GM23338 (cell line): ENCODE data around the gene SPC24. TPM values are rescaled to one million over a fixed set of nuclear protein-coding genes. Genes with fewer than 3 reads are reported as not detected.

Experiments used
- ATAC-seq: fragments of 200-7000 bp; cut with Tn5 transposase; 3 replicates; pipeline ENCODE4 v1.9.1; 2020
- DNase-seq: peaks from one replicate; pipeline ENCODE4 v3.0.0-alpha.2; 2015; ENCODE audit warnings: low spot score
- H2AFZ ChIP-seq: fragments of 200-600 bp; sonication (generic); 2 replicates; pipeline ENCODE4 v1.8.0; 2016; ENCODE audit warnings: antibody characterized with exemption, mild to moderate bottlenecking, moderate library complexity
- H3F3A ChIP-seq: fragments of 200-600 bp; sonication (generic); replicated peaks from 2 replicates; pipeline ENCODE4 v1.8.0; 2017; ENCODE audit warnings: antibody characterized with exemption, mixed run types, low read depth
- H3K27ac ChIP-seq: fragments of 200-600 bp; sonication (generic); 2 replicates; pipeline ENCODE4 v1.6.1; 2016; ENCODE audit warnings: low read depth
- H3K27me3 ChIP-seq: fragments of 200-600 bp; sonication (generic); 2 replicates; pipeline ENCODE4 v1.8.0; 2016; ENCODE audit warnings: mild to moderate bottlenecking, mixed run types, moderate library complexity; ENCODE audit not compliant: insufficient read depth
- H3K36me3 ChIP-seq: fragments of 200-600 bp; sonication (generic); 2 replicates; pipeline ENCODE4 v1.8.0; 2016; ENCODE audit warnings: mild to moderate bottlenecking; ENCODE audit not compliant: insufficient read depth
- H3K4me1 ChIP-seq: fragments of 200-600 bp; sonication (generic); 2 replicates; pipeline ENCODE4 v1.8.0; 2016; ENCODE audit warnings: mild to moderate bottlenecking, moderate library complexity; ENCODE audit not compliant: insufficient read depth
- H3K4me2 ChIP-seq: fragments of 200-600 bp; sonication (generic); 2 replicates; pipeline ENCODE4 v1.7.1; 2017; ENCODE audit warnings: mixed run types
- H3K4me3 ChIP-seq: fragments of 200-600 bp; sonication (generic); 2 replicates; pipeline ENCODE4 v1.6.1; 2016; ENCODE audit warnings: mixed run types
- H3K79me2 ChIP-seq: fragments of 200-600 bp; sonication (generic); replicated peaks from 2 replicates; pipeline ENCODE4 v1.8.0; 2017; ENCODE audit warnings: mild to moderate bottlenecking; ENCODE audit not compliant: insufficient read depth
- H3K9me2 ChIP-seq: fragments of 200-600 bp; sonication (generic); 2 replicates; pipeline ENCODE4 v1.8.0; 2017; ENCODE audit not compliant: insufficient read depth
- H4K20me1 ChIP-seq: fragments of 200-600 bp; sonication (generic); replicated peaks from 2 replicates; pipeline ENCODE4 v1.8.0; 2017; ENCODE audit warnings: mild to moderate bottlenecking; ENCODE audit not compliant: insufficient read depth
- H3K27ac Mint-ChIP-seq: 2 replicates; pipeline ENCODE4 v1.8.0; 2020; ENCODE audit warnings: inconsistent platforms, mild to moderate bottlenecking, moderate library complexity, mixed read lengths
- H3K27me3 Mint-ChIP-seq: 3 replicates; pipeline ENCODE4 v1.8.0; 2022; ENCODE audit warnings: low read depth, mild to moderate bottlenecking, moderate library complexity, mixed read lengths, inconsistent platforms; ENCODE audit not compliant: insufficient read depth, poor library complexity
- H3K36me3 Mint-ChIP-seq: 3 replicates; pipeline ENCODE4 v1.8.0; 2021; ENCODE audit warnings: low read depth, mild to moderate bottlenecking, inconsistent platforms, moderate library complexity, mixed read lengths
- H3K4me1 Mint-ChIP-seq: 3 replicates; pipeline ENCODE4 v1.8.0; 2020; ENCODE audit warnings: mild to moderate bottlenecking, inconsistent platforms, mixed read lengths
- H3K4me3 Mint-ChIP-seq: 3 replicates; pipeline ENCODE4 v1.8.0; 2021; ENCODE audit warnings: moderate library complexity, mild to moderate bottlenecking, inconsistent platforms, mixed read lengths
- H3K9me3 Mint-ChIP-seq: 3 replicates; pipeline ENCODE4 v1.8.0; 2020; ENCODE audit warnings: moderate library complexity, mild to moderate bottlenecking, inconsistent platforms, mixed read lengths
- CREB1 ChIP-seq: fragments of 250-450 bp; sonication (Bioruptor Pico); IDR thresholded peaks from 2 replicates; pipeline ENCODE4 v1.5.0; 2020; ENCODE audit warnings: low read depth, mild to moderate bottlenecking, moderate library complexity
- ETS1 ChIP-seq: IDR thresholded peaks from 2 replicates; pipeline ENCODE4 v1.6.1; 2016; ENCODE audit warnings: antibody characterized with exemption
- POLR2AphosphoS5 ChIP-seq: IDR thresholded peaks from 2 replicates; pipeline ENCODE4 v1.6.1; 2016; ENCODE audit warnings: antibody characterized with exemption, low read depth
- REST ChIP-seq: IDR thresholded peaks from one replicate; pipeline ENCODE4 v1.6.1; 2018; ENCODE audit warnings: antibody characterized with exemption; ENCODE audit not compliant: unreplicated experiment
- STAT1 ChIP-seq: IDR thresholded peaks from one replicate; pipeline ENCODE4 v1.6.1; 2016; ENCODE audit warnings: antibody characterized with exemption; ENCODE audit not compliant: unreplicated experiment
- ZNF331 ChIP-seq: fragments of 250-450 bp; sonication (Bioruptor Pico); IDR thresholded peaks from 2 replicates; pipeline ENCODE4 v1.5.0; 2020; ENCODE audit warnings: low read depth, mild to moderate bottlenecking, moderate library complexity
- ZNF462 ChIP-seq: fragments of 250-450 bp; sonication (Bioruptor Pico); IDR thresholded peaks from 2 replicates; pipeline ENCODE4 v1.5.0; 2020; ENCODE audit warnings: mild to moderate bottlenecking, moderate library complexity
- polyA plus RNA-seq: library from polyadenylated mRNA; unstranded; fragments of >200 nt; fragmentation: Nextera tagmentation; extraction: Ambion mirVana; gene quantifications from 2 replicates; pipeline ENCODE4 v1.2.1, GENCODE V29; 2016
- total RNA-seq: library from RNA; depleted of rRNA; stranded (reverse); fragments of >200 nt; shearing (Covaris generic); gene quantifications from 2 replicates; pipeline ENCODE4 v1.2.3, GENCODE V29; 2014

The SPC24 gene
- total and polyA plus RNA-seq, 2 experiments from 2014 or later: 38.7 to 40.6 TPM

GRCh38 chr19:11098861-11099260 is 56.7 kb downstream of the SPC24 start:
- H3F3A ChIP-seq: peaks cover 73% of the 10 kb centered on the region
- Mint-ChIP-seq H3K4me1 (peaks cover 10% of the 10 kb centered on the region), H3K27ac (no peak overlapping the region), H3K27me3 (no peaks in the 10 kb centered on the region), H3K9me3 (no peaks in the 10 kb centered on the region), H3K4me3 (no peak overlapping the region; the same call in 2 of the 3 replicates), H3K36me3 (peaks cover 85% of the 10 kb centered on the region)
- TF ChIP-seq ZNF462 (CRISPR knock-in tag) (no peak), STAT1 (no peak), REST (no peak), ZNF331 (no peak), CREB1 (CRISPR knock-in tag) (no peak), POLR2AphosphoS5 (no peak), ETS1 (no peak)
- peaks cover 87% of the 10 kb centered on the region for H4K20me1 ChIP-seq
- no peak overlapping the region for H2AFZ ChIP-seq
- no peak overlapping the region for H3K4me2 ChIP-seq
- H3K27me3 ChIP-seq: no peaks in the 10 kb centered on the region
- H3K9me2 ChIP-seq: no peaks in the 10 kb centered on the region
- DNase-seq: no peak
- peaks cover 99% of the 10 kb centered on the region for H3K79me2 ChIP-seq
- no peak overlapping the region for H3K4me3 ChIP-seq
- H3K4me1 ChIP-seq: peaks cover 11% of the 10 kb centered on the region; the same call in 1 of the 2 replicates
- H3K36me3 ChIP-seq: peaks cover 98% of the 10 kb centered on the region
- ATAC-seq: no peak
- 0 out of 2 replicates have a peak overlapping the region, but pooled peaks have one; percentile 23 for H3K27ac ChIP-seq
